Measurements from ENCODE around the gene NPIPB13. TPM values are rescaled to one million over a fixed set of nuclear protein-coding genes. Genes with fewer than 3 reads are reported as not detected.
"Not testable (repeated sequence)": the region's sequence is repeated elsewhere in the genome, so short reads cannot be mapped to it uniquely, and the experiment has no call there.

NPIPB13 gene
- under 1 TPM in 1 of 3 donors, not detected in 2; 0.43 TPM for polyA plus RNA-seq

DNA sequence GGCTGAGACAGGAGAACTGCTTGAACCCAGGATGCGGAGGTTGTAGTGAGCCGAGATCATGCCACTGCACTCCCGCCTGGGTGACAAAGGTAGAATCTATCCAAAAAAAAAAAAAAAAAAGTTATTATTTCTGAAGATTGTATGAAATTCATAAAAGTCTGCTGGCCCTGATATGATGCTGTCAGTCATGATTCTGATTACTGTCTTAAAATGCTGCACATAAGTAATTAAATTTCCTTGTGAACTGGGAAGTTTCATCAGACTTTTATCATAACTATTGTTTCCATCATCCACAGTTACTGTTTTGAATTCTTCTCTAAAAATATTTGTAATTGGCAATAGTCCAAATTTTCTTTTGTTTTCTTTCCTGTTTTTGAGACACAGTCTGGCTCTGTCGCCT is at the start of gene NPIPB13:
Gene NPIPB13, minus strand, starts transcription at position 101 of the 400 bp plus-strand sequence. CDS start 2,906 bp downstream, outside the sequence.
- H3K36me3 Mint-ChIP-seq; H3K4me3 Mint-ChIP-seq; H3K9me3 Mint-ChIP-seq; H3K27me3 Mint-ChIP-seq (ENCODE audit: low read depth in 3 of 3); H3K27ac Mint-ChIP-seq; DNase-seq; H3K4me1 Mint-ChIP-seq: not testable (repeated sequence)

DNA sequence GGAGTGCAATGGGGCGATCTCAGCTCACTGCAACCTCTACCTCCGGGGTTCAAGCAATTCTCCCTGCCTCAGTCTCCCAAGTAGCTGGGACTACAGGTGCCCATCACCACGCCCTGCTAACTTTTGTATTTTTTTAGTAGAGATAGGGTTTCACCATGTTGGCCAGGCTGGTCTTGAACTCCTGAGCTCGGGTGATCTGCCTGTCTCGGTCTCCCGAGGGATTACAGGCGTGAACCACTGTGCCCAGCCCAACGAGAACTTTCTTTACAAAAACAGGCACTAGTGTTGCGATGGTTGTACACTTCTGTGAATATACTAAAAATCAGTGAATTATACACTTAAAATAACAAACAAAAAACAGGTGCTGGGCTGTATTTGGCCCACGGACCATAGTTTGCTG is 34.1 kb upstream of the NPIPB13 start:
- not testable (repeated sequence) for H3K27me3 Mint-ChIP-seq (ENCODE audit: low read depth in 3 of 3); H3K27ac Mint-ChIP-seq; H3K4me3 Mint-ChIP-seq; DNase-seq; H3K9me3 Mint-ChIP-seq; H3K4me1 Mint-ChIP-seq; H3K36me3 Mint-ChIP-seq

DNA sequence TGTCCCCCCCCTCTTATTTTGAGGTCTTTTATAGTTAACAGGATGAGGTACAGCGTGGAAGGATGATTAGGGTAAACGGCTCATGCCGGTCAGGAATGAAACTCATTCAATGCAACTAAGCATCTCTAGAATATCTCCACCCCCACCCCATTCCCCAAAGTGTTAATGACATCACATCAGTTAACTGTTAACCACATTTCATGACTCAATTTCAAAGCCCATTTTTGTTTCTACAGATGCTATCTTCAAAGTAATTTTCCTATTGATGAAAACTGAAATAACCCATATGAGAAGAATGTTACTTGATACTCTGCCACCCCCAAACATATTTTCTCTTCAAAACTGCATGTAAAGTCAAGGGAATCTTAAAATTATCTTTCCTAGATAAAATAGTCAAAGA is 30.2 kb upstream of the NPIPB13 start:
- H3K27ac Mint-ChIP-seq; H3K36me3 Mint-ChIP-seq; H3K9me3 Mint-ChIP-seq; H3K27me3 Mint-ChIP-seq (ENCODE audit: low read depth in 3 of 3); H3K4me1 Mint-ChIP-seq; H3K4me3 Mint-ChIP-seq: not testable (repeated sequence)
- peak in 2 of 3 donors; percentile 28 to 46 for DNase-seq

- not testable (repeated sequence) for H3K27me3 Mint-ChIP-seq (ENCODE audit: low read depth in 3 of 3); DNase-seq; H3K36me3 Mint-ChIP-seq; H3K9me3 Mint-ChIP-seq; H3K27ac Mint-ChIP-seq; H3K4me1 Mint-ChIP-seq; H3K4me3 Mint-ChIP-seq
These were observed 31.2 kb downstream of the NPIPB13 start for GRCh38 chr16:30217082-30217481.

GRCh38 chr16:30211414-30211813 is 36.9 kb downstream of the NPIPB13 start:
- H3K4me3 Mint-ChIP-seq; H3K9me3 Mint-ChIP-seq; DNase-seq; H3K36me3 Mint-ChIP-seq; H3K27me3 Mint-ChIP-seq (ENCODE audit: low read depth in 3 of 3); H3K4me1 Mint-ChIP-seq; H3K27ac Mint-ChIP-seq: not testable (repeated sequence)

GRCh38 chr16:30209032-30209431 is 39.2 kb downstream of the NPIPB13 start:
- H3K4me1 Mint-ChIP-seq; DNase-seq; H3K9me3 Mint-ChIP-seq; H3K27me3 Mint-ChIP-seq (ENCODE audit: low read depth in 3 of 3); H3K36me3 Mint-ChIP-seq: not testable (repeated sequence)
- peak overlapping the region in 1 of 6 donors; percentile 62 for H3K27ac Mint-ChIP-seq
- peak overlapping the region in 1 of 5 donors; percentile 64 for H3K4me3 Mint-ChIP-seq

GRCh38 chr16:30207063-30207704 is 41.1 kb downstream of the NPIPB13 start:
- not testable (repeated sequence) for H3K36me3 Mint-ChIP-seq; H3K4me1 Mint-ChIP-seq; H3K9me3 Mint-ChIP-seq; H3K27me3 Mint-ChIP-seq (ENCODE audit: low read depth in 3 of 3); DNase-seq
- Mint-ChIP-seq H3K27ac (peak overlapping the region in 1 of 6 donors; percentile 45), H3K4me3 (peak overlapping the region in 1 of 5 donors; percentile 29)

- not testable (repeated sequence) for H3K4me1 Mint-ChIP-seq; H3K36me3 Mint-ChIP-seq; H3K27ac Mint-ChIP-seq; H3K4me3 Mint-ChIP-seq; H3K27me3 Mint-ChIP-seq (ENCODE audit: low read depth in 3 of 3); H3K9me3 Mint-ChIP-seq; DNase-seq
These were observed 42.0 kb downstream of the NPIPB13 start for GRCh38 chr16:30206252-30206651.

- not testable (repeated sequence) for H3K9me3 Mint-ChIP-seq; H3K27me3 Mint-ChIP-seq (ENCODE audit: low read depth in 3 of 3); DNase-seq; H3K27ac Mint-ChIP-seq; H3K4me3 Mint-ChIP-seq; H3K4me1 Mint-ChIP-seq; H3K36me3 Mint-ChIP-seq
These were observed 42.6 kb downstream of the NPIPB13 start for GRCh38 chr16:30205541-30206236.

DNA sequence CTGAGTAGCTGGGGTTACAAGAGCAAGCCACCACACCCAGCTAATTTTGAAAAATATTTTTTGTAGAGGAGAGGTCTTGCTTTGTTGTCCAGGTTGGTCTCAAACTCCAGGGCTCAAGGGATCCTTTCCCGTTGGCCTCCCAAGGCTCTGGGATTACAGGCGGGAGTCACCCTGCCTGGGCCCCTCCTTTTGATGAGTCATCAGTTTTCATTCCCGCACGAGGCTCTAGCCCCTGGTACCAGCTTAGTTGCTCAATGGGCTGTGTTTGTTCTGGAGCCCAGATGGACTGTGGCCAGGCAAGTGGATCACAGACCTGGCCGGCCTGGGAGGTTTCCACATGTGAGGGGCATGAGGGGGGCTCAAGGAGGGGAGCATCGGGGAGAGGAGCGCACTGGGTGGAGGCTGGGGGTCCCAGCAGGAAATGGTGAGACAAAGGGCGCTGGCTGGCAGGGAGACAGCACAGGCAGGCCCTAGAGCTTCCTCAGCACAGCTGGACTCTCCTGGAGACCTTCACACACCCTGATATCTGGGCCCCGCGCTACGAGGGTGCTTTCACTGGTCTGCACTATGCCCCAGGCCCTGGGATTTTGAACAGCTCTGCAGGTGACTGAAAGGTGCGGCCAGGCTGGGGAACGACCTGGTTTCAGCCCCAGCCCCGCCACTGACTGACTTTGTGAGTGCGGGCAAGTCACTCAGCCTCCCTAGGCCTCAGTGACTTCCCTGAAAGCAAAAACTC is 48.5 kb downstream of the NPIPB13 start:
- DNase-seq; H3K9me3 Mint-ChIP-seq; H3K27ac Mint-ChIP-seq; H3K4me3 Mint-ChIP-seq; H3K4me1 Mint-ChIP-seq; H3K36me3 Mint-ChIP-seq; H3K27me3 Mint-ChIP-seq (ENCODE audit: low read depth in 3 of 3): not testable (repeated sequence)

DNA sequence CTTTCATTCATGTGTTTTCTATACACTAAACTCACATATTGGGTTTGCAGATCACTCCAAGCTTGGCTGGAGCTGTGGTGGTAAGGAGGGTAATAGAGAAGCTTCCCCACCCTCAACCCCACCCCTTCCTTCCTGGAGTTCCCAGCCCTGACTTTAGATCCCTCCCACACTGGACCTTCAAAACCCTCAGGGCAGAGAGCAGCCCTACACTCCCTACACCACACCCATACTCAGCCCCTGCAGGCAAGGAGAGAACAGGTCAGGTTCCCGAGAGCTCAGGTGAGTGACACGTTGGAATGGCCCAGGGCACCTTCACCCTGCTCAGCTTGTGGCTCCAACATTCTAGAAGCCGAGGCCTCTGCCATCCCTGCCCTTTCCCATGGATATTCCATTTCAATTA is 49.2 kb downstream of the NPIPB13 start, which contains the start of gene SULT1A3:
Gene SULT1A3, plus strand, starts transcription at position 207 of the 400 bp plus-strand sequence. CDS start 1,474 bp downstream, outside the sequence.
- not testable (repeated sequence) for DNase-seq; H3K9me3 Mint-ChIP-seq; H3K4me1 Mint-ChIP-seq; H3K36me3 Mint-ChIP-seq; H3K27me3 Mint-ChIP-seq (ENCODE audit: low read depth in 3 of 3); H3K27ac Mint-ChIP-seq; H3K4me3 Mint-ChIP-seq

Other genes starting within 250 kb of the NPIPB13 start
- not detected for gene DOC2A, start 237.5 kb downstream of the NPIPB13 start, polyA plus RNA-seq
- gene C16orf92, start 225.3 kb downstream of the NPIPB13 start, polyA plus RNA-seq, result not detected
- not detected for gene TLCD3B, start 217.2 kb downstream of the NPIPB13 start, polyA plus RNA-seq
- gene ALDOA, start 182.7 kb downstream of the NPIPB13 start, polyA plus RNA-seq, result 1,000 to 10,000 TPM in 2 of 3 donors, 100 to 1,000 TPM in 1; 741 to 1,156 (median 1,018) TPM
- 100 to 1,000 TPM; 244 to 365 (median 317) TPM for gene PPP4C, start 172.5 kb downstream of the NPIPB13 start, polyA plus RNA-seq
- not detected for gene TBX6, start 156.6 kb downstream of the NPIPB13 start, polyA plus RNA-seq
- gene YPEL3, start 152.3 kb downstream of the NPIPB13 start, polyA plus RNA-seq, result 100 to 1,000 TPM; 248 to 354 (median 284) TPM
- gene GDPD3, start 134.9 kb downstream of the NPIPB13 start, polyA plus RNA-seq, result not detected
- gene MAPK3, start 125.3 kb downstream of the NPIPB13 start, polyA plus RNA-seq, result 1 to 10 TPM; 4.3 to 6.4 (median 5.8) TPM
- gene CORO1A, start 64.9 kb downstream of the NPIPB13 start, polyA plus RNA-seq, result 1,000 to 10,000 TPM; 1,282 to 1,713 (median 1,680) TPM
- gene BOLA2B, start 54.8 kb downstream of the NPIPB13 start, polyA plus RNA-seq, result 100 to 1,000 TPM; 141 to 239 (median 203) TPM
- gene SLX1A, start 54.6 kb downstream of the NPIPB13 start, polyA plus RNA-seq, result 100 to 1,000 TPM in 1 of 3 donors, 10 to 100 TPM in 2; 91.2 to 113 (median 99.6) TPM
- 1 to 10 TPM; 1.4 to 3.1 (median 2.7) TPM for gene SULT1A3, start 49.2 kb downstream of the NPIPB13 start, polyA plus RNA-seq
- gene CD2BP2, start 106.8 kb upstream of the NPIPB13 start, polyA plus RNA-seq, result 10 to 100 TPM; 39.9 to 54.3 (median 42.9) TPM
- gene TBC1D10B, start 122.0 kb upstream of the NPIPB13 start, polyA plus RNA-seq, result 10 to 100 TPM in 2 of 3 donors, 1 to 10 TPM in 1; 9.5 to 18.5 (median 10.1) TPM
- gene MYL11, start 126.3 kb upstream of the NPIPB13 start, polyA plus RNA-seq, result 10 to 100 TPM; 10.9 to 22.2 (median 18.7) TPM
- gene SEPTIN1, start 134.1 kb upstream of the NPIPB13 start, polyA plus RNA-seq, result 100 to 1,000 TPM; 155 to 213 (median 161) TPM
- 1 to 10 TPM; 4.2 to 9.3 (median 5.7) TPM for gene ZNF48, start 146.9 kb upstream of the NPIPB13 start, polyA plus RNA-seq
- gene ZNF771, start 159.1 kb upstream of the NPIPB13 start, polyA plus RNA-seq, result 1 to 10 TPM in 2 of 3 donors, not detected in 1; 2.8 to 3.2 TPM
- gene DCTPP1, start 181.6 kb upstream of the NPIPB13 start, polyA plus RNA-seq, result 100 to 1,000 TPM in 1 of 3 donors, 10 to 100 TPM in 2; 64.5 to 101 (median 73.3) TPM
- 10 to 100 TPM; 63.6 to 92.2 (median 80.3) TPM for gene SEPHS2, start 197.4 kb upstream of the NPIPB13 start, polyA plus RNA-seq
- gene ITGAL, start 224.3 kb upstream of the NPIPB13 start, polyA plus RNA-seq, result 100 to 1,000 TPM; 218 to 488 (median 238) TPM